Neural progenitor cell (in vitro differentiated cells): ENCODE data around the gene RXRA.

Experiments
- EZH2 ChIP-seq: fragments of 200-600 bp; sonication (generic); IDR thresholded peaks from 2 replicates; pipeline ENCODE4 v1.6.1; 2017; ENCODE audit warnings: antibody characterized with exemption, mild to moderate bottlenecking, moderate library complexity
- TF ChIP-seq, protein P1 (sequence below): fragments of 200-600 bp; sonication (generic); IDR thresholded peaks from 2 replicates; pipeline ENCODE4 v1.5.1; 2017; ENCODE audit warnings: antibody characterized with exemption, mild to moderate bottlenecking

DNA sequence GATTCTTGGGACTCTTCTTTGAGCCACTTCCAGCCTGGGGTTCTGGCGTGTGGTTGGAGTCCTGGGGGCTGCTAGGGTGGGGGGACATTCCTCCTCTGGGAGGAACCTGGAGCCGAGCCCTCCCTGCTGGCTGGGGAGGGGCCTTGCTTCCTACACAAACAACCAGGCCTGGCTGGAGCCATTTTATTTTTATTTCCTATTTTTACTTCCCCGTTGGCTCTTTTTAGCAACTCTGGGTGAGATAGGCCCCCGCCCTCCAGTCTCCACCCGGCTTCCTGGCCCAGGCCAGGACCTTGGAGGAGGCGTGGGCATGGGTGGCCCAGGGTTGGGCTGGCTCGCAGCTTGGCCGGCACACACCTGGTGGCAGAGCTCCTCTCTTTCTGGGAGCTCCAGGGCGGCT is 15.1 kb downstream of the RXRA start:
- TF ChIP-seq, protein P1, sequence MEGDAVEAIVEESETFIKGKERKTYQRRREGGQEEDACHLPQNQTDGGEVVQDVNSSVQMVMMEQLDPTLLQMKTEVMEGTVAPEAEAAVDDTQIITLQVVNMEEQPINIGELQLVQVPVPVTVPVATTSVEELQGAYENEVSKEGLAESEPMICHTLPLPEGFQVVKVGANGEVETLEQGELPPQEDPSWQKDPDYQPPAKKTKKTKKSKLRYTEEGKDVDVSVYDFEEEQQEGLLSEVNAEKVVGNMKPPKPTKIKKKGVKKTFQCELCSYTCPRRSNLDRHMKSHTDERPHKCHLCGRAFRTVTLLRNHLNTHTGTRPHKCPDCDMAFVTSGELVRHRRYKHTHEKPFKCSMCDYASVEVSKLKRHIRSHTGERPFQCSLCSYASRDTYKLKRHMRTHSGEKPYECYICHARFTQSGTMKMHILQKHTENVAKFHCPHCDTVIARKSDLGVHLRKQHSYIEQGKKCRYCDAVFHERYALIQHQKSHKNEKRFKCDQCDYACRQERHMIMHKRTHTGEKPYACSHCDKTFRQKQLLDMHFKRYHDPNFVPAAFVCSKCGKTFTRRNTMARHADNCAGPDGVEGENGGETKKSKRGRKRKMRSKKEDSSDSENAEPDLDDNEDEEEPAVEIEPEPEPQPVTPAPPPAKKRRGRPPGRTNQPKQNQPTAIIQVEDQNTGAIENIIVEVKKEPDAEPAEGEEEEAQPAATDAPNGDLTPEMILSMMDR: no peak
- TF ChIP-seq EZH2: no peak
